Stimulated activated CD4-positive, alpha-beta T cell treated with anti-CD3 and anti-CD28 coated beads, Interleukin-2, amount 100 ng/mL, for 24 hours (primary cell): ENCODE data around the gene SLC2A2.
"Not testable (repeated sequence)": the region's sequence is repeated elsewhere in the genome, so short reads cannot be mapped to it uniquely, and the experiment has no call there.

Source experiments
- DNase-seq, 2 donors: peaks; one replicate each; pipeline ENCODE4 v3.0.0-alpha.2; 2020

Gene SLC2A2

DNA sequence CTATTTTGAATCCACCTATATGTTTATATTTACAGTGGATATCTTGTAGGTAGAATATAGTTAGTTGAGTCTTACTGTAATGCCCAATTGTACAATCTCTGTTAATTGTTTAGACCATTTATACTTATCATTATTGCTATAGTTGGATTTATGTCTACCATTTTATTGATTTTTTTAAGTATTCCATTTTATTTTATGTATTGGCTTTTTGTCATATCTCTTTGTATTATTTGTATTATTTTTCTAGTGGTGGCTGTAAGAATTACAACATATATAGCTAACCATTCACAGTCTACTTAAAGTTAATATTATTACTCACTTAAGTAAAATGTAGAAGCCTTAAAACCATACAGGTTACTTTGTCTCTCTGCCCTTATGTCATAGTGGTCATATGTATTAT lies 46.1 kb downstream of the SLC2A2 start:
- no peak for DNase-seq

DNA sequence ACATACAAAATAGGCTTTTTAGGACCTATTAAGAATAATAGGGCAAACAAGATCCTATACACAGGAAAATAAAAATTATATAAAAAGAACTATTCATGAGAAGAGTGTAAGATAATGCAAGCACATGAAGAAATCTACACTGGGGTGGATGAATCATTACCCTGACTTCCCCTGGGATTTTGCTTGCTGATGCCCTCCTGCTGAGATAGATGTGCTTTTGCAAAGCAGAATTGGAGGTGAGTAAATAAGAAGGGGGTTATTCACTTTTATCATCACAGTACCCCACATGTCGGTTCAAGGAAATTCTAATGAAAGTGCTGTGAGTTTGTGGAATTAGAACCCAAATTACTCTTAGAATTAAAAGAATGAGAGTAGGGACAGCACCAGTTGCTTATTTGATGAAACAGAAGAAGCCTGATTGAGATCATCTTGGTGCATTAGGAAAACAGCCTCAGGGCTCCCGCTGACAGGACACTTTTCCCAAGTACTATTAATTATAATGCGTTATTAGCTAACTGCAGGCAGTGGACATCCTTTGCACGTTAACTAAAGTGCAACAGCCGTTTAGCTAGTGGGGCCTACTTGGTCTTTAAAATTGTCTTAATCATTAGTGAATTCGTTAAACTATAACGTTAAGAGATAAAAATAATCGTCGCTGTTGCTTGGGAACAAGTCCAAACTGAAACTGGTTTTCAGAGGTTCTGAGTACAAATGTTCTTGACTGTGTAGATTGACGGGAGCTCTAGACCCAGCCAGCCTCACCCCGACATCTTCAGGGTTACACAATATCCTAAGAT lies 48.4 kb downstream of the SLC2A2 start:
- no peak for DNase-seq

DNA sequence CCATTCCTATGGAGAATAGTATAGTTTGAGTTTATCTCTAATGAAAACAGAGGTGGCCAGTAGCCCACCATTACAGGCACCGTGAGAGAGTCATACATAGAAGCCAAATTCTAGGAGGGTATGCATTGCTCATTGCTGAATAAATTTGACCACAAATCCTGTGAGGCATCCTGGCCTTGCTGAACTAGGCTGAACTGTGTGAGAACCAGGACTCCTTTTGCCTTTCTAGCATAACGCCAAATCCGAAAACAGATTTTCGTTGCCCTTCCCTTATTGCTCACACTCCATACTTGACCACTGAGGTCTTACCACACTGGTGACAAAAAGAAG lies 50.4 kb downstream of the SLC2A2 start:
- no peak for DNase-seq

DNA sequence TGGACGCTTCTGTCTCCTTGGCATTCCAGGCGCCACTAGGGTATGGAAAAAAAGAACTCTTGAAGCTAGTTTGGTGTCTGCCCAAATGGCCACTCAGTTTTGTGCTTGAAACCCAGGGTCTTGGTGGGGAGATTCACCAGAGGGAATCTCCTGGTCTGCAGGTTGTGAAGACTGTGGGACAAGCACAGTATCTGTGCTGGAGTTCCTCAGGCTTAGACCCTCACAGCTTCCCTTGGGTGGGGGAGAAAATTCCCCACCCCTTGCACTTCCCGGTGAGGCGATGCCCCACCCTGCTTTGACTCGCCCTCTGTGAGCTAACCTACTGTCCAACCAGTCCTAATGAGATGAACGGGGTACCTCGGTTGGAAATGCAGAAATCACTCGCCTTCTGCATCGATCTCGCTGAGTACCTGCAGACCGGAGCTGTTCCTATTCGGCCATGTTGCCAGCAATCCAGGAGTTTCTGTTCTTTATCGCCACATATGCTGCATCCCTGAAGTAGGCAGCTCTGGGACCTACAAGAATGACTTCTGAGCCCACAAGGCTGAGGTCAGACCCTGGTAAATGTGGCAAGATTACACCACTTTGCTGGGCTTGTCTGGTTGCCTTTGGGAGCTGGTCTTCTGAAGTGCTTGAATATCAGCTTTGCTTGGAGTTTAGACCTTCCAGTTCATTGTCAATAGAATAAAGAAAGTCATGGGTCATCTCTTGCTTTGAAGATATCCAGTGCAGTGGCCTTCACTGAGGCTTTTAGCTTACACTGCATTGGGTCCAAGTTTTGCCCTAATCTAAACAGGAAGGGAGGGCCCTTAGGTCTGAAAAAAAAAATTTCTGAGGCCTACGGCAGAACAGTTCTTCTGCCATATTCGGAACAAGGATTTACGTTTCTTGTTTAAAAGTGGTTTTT lies 51.0 kb downstream of the SLC2A2 start:
- DNase-seq: no peak

DNA sequence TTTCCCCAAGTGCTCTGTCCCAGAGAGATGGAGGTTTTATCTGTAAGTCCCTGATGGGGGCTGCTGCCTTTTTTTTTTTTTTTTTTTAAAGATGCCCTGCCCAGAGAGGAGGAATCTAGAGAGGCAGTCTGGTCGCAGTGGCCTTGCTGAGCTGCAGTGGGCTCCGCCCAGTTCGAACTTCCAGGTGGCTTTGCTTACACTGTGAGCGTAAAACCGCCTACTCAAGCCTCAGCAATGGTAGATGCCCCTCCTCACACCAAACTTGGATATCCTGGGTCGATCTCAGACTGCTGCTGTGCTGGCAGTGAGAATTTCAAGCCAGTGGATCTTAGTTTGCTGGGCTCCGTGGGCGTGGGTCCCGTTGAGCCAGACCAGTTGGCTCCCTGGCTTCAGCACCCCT lies 51.6 kb downstream of the SLC2A2 start:
- DNase-seq: no peak

DNA sequence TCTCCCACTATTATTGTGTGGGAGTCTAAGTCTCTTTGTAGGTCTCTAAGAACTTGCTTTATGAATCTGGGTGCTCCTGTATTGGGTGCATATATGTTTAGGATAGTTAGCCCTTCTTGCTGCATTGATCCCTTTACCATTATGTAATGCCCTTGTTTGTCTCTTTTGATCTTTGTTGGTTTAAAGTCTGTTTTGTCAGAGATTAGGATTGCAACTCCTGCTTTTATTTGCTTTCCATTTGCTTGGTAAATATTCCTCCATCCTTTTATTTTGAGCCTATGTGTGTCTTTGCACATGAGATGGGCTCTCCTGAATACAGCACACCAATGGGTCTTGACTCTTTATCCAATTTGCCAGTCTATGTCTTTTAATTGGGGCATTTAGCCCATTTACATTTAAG lies 53.6 kb downstream of the SLC2A2 start:
- not testable (repeated sequence) for DNase-seq

DNA sequence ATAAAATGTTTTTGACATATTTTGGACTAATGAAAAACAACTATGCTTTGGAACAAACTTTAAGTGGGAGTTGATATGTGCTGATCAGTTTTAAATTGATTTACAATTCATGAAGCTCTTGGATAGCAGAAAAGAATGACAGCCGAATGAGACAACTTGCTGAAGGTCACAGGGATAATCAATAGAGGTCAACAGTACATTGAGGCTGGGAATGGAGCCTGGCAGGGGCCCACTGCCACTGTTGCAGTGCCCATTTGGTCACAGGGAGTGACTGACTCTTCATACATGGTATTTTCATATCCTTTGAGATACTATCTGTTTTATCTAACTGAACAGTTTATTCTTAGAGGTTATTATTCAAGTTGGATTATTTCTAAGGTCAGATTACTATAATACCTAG lies 59.4 kb downstream of the SLC2A2 start:
- DNase-seq: no peak

DNA sequence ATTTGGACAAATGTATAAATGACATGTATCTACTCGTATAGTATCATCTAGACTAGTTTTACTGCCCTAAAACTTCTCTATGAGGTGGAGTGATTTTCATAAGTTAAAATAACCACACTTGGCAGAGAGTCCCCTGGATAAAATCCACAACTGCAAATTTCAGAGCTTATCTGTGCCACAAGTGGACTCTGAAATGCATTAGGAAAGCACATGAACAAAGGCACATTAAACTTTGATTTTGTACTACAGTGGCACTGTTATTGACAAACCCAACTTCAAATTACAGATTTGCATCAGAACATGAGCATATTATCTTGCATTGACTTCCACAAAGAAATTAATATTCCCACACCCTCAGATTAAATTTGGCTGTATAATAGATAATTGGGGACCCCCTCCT lies 60.0 kb downstream of the SLC2A2 start:
- DNase-seq: no peak

DNA sequence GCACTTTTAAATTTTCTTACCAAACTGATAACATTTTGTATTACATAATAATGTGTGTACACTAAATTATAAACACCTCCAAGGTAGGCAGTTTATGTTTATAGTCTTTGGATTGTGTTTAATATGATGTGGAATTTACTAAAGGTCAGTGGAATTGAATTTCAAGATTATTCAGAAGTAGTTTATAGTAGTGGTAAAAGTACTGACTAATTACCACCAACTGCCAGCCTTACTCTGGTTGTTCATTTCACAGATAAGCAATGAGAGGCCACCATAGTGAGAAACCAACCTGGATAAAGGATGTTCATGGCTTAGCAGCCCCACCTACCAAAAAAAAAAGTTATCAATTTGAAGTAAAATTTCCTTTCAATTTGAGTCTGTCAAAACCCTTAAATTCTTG lies 64.1 kb downstream of the SLC2A2 start:
- no peak for DNase-seq

DNA sequence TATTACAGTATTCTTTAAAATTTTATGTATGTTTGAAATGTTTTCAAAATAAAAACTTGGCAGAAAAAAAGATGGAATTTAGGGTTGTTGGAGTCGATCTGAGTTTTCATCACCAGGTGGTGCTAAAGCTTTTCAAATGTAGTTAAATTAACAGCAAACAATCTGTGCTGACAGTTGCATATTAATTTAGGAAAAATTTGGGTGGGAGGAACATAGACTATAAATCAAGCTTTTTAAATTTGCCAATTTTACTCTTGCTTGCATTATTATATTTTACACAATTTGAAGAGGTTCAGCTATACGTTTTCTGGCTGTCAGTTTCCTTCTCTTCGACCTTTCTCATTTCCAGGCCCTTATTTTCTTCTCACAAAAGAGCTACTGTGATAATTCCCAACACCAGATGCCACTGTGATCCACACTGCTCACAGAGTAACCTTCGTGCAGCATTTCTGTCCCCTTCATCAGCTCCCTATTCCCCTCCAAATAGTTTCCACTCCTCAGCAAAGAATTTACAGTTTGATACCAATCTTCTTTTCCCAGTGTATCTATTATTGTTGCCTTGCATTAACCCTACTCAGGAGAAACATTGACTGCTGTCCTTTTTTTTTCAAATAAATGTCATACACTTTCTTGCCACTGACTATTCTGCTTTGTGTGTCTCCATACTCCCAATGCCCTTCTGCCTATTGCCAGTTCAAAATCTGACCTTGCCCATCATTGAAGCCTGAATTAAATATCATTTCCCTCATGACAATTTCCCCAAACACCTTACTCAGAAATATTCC lies 64.7 kb downstream of the SLC2A2 start:
- DNase-seq: no peak

DNA sequence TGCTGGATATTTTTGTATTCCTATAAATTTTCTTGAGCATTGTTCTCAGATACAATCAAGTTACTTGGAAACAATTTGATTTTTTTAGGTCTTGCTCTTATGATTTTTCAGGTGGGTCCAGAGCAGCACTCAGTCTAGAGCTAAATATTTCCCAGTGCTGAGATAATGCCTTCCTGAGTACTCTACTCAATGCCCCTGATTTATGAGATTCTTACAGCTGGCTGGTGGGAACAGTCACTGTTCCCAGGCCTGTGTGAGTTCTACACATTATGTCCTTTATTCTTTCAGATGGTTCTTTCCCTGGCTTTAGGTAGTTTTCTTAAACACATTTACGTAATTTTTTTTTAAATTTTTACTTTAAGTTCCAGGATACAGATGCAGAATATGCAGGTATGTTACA lies 67.1 kb downstream of the SLC2A2 start:
- DNase-seq: no peak

DNA sequence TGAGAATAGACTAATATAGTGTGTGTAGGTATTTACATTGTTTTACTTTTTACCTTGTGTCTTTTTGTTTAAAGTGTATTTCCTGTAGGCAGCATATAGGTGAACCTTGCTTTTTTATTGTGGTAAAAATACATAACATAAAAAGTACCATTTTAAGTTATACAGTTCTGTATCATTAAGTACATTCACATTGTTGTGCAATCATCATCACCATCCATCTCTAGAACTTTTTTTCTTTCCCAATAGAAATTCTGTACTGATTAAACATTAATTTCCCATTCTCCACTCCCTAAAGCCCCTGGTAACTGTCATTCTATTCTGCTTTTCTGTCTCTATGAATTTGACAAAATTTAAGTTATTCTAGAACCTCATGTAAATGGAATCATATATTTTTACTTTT lies 69.9 kb downstream of the SLC2A2 start:
- DNase-seq: no peak

DNA sequence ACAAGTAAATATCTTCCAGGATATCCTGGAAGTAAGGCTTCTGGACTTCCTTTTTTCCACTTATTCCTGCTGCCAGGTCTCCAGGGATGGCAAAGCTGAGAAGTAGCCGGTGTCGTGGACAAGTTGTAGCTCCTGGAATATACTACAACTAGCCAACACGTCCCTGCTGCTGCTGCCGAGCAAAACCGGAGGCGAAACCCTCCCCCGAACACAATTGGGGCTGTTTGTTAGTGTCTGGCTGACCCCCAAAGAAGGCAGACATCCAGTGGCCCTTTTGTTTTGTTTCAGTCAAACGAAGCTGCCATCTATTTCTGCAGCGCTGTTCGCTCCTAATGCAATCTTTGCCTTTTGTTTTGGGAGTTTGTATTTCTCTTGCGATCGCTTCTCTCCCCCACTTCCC lies 72.8 kb downstream of the SLC2A2 start:
- no peak for DNase-seq

DNA sequence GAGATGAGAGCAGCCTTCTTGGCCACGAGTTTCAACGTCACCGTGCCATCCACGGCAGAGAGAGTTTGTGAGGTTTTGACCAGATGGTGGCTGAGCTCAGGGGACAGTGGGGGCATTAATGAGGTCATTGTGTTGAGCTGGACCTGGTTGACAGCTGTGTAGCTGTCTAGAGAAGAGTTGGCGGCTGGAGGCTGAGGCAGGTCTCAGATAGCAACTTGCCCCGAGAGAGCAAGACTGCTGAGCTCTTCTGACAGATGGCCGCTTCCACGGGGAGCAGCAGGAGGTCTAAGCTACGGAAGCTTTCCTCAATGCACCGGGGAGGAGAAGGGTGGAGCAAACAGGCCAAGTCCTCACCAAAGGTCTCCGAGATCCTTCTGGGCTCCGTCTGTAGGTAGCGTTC lies 73.3 kb downstream of the SLC2A2 start:
- no peak for DNase-seq

DNA sequence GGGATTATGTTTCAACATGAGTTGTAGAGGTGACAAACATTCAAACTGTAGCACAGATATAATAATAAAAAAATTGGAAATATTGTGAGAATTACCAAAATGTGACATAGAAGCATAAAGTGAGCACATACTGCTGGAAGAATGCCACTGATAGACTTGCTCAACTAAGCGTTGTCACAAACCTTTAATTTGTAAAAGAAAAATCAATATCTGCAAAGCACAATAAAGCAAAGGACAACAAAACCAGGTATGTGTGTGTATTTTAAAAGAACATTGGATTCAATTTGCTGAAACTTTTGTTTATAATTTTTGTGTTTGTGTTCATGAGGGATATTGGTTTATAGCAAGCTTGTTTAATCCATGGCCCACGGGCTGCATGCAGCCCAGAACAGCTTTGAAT lies 77.3 kb downstream of the SLC2A2 start:
- DNase-seq: no peak

DNA sequence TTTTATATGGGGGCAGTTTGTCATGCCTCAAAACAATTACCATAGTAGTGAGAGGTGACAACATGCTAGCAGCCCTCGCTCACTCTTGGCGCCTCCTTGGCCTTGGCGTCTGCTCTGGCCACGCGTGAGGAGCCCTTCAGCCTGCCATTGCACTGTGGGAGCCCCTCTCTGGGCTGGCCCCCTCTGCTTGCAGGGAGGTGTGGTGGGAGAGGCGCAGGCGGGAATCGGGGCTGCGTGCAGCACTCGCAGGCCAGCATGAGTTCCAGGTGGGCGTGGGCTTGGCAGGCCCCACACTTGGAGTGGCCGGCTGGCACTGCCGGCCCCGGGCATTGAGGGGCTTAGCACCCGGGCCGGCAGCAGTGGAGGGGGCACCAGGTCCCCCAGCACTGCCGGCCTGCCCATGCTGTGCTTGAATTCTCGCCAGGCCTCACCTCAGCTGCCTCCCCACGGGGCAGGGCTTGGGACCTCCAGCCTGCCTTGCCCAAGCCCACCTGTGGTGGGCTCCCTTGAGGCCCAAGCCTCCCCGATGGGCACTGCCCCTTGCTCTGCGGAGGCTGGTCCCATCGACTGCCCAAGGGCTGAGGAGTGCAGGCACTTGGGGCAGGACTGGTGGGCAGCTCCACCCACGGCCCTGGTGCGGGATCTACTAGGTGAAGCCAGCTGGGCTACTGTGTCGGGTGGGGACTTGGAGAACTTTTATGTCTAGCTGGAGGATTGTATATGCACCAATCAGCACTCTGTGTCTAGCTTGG lies 79.3 kb downstream of the SLC2A2 start:
- no peak for DNase-seq
